Measurements from ENCODE around the gene RGS4.

- TF ChIP-seq, protein P1, sequence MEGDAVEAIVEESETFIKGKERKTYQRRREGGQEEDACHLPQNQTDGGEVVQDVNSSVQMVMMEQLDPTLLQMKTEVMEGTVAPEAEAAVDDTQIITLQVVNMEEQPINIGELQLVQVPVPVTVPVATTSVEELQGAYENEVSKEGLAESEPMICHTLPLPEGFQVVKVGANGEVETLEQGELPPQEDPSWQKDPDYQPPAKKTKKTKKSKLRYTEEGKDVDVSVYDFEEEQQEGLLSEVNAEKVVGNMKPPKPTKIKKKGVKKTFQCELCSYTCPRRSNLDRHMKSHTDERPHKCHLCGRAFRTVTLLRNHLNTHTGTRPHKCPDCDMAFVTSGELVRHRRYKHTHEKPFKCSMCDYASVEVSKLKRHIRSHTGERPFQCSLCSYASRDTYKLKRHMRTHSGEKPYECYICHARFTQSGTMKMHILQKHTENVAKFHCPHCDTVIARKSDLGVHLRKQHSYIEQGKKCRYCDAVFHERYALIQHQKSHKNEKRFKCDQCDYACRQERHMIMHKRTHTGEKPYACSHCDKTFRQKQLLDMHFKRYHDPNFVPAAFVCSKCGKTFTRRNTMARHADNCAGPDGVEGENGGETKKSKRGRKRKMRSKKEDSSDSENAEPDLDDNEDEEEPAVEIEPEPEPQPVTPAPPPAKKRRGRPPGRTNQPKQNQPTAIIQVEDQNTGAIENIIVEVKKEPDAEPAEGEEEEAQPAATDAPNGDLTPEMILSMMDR (IDR thresholded peaks at IDR 0.05): no peak
- no peak for TF ChIP-seq EZH2 (IDR thresholded peaks at IDR 0.05; ENCODE audit: borderline replicate concordance, insufficient read depth, low read depth, low read length, poor library complexity, severe bottlenecking)
Observed at GRCh38 chr1:163093169-163093568, 24.0 kb downstream of the RGS4 start.
